WTC11 (cell line): Measurements from ENCODE around the gene VCP. TPM values are rescaled to one million over a fixed set of nuclear protein-coding genes. Genes with fewer than 3 reads are reported as not detected.
A peak's percentile ranks its signal among the peaks of the same experiment; 100 is the strongest.

Experiments
- ATAC-seq: fragments of 200-7000 bp; cut with Tn5 transposase; 2 replicates; pipeline ENCODE4 v1.10.0; 2021; ENCODE audit warnings: mild to moderate bottlenecking, moderate library complexity
- CTCF ChIA-PET: fragments of 300-600 bp; sonication (Branson Sonifier 250); formaldehyde crosslinking; loops from one replicate; lab custom pipeline; 2021; ENCODE audit warnings: antibody characterized with exemption; lab: Charles Lee
- POLR2A ChIA-PET: fragments of 350-600 bp; sonication (Branson Sonifier 250); formaldehyde crosslinking; loops from one replicate; lab custom pipeline; 2021; ENCODE audit warnings: antibody characterized with exemption; lab: Charles Lee
- DNase-seq: peaks from one replicate; pipeline ENCODE4 v3.0.0; 2021; ENCODE audit warnings: low spot score
- H3K27ac Mint-ChIP-seq: 2 replicates; pipeline ENCODE4 v1.8.0; 2021; ENCODE audit warnings: mixed read lengths
- H3K27me3 Mint-ChIP-seq: 2 replicates; pipeline ENCODE4 v1.8.0; 2021; ENCODE audit warnings: low read depth, mild to moderate bottlenecking, moderate library complexity, mixed read lengths
- H3K36me3 Mint-ChIP-seq: 2 replicates; pipeline ENCODE4 v1.8.0; 2021; ENCODE audit warnings: mixed read lengths
- H3K4me1 Mint-ChIP-seq: 2 replicates; pipeline ENCODE4 v1.8.0; 2022; ENCODE audit warnings: mixed read lengths
- H3K4me3 Mint-ChIP-seq: 2 replicates; pipeline ENCODE4 v1.8.0; 2021; ENCODE audit warnings: mild to moderate bottlenecking, moderate library complexity, mixed read lengths
- H3K9me3 Mint-ChIP-seq: 2 replicates; pipeline ENCODE4 v1.8.0; 2021; ENCODE audit warnings: mixed read lengths
- ELF4 ChIP-seq: sonication (generic); formaldehyde crosslinking; IDR thresholded peaks from 2 replicates; pipeline ENCODE4 v1.8.1; 2022; ENCODE audit warnings: low read depth, mild to moderate bottlenecking, moderate library complexity, missing genetic modification reagents
- ESRRA ChIP-seq: sonication (generic); formaldehyde crosslinking; IDR thresholded peaks from 2 replicates; pipeline ENCODE4 v1.8.1; 2022; ENCODE audit warnings: mild to moderate bottlenecking, missing genetic modification reagents, borderline replicate concordance
- FOXP1 ChIP-seq: sonication (generic); formaldehyde crosslinking; IDR thresholded peaks from 2 replicates; pipeline ENCODE4 v1.8.0; 2022; ENCODE audit warnings: missing genetic modification reagents, mild to moderate bottlenecking, moderate library complexity, borderline replicate concordance
- JAZF1 ChIP-seq: fragments of 250-450 bp; sonication (Bioruptor Pico); IDR thresholded peaks from 2 replicates; pipeline ENCODE4 v1.9.0; 2021; ENCODE audit warnings: moderate library complexity, mild to moderate bottlenecking, inconsistent platforms
- OVOL2 ChIP-seq: fragments of 250-450 bp; sonication (Bioruptor Pico); IDR thresholded peaks from 2 replicates; pipeline ENCODE4 v1.9.0; 2021; ENCODE audit warnings: mild to moderate bottlenecking, borderline replicate concordance
- PRRX2 ChIP-seq: fragments of 250-450 bp; sonication (Bioruptor Pico); IDR thresholded peaks from 2 replicates; pipeline ENCODE4 v1.8.0; 2021; ENCODE audit warnings: mild to moderate bottlenecking
- RORB ChIP-seq: fragments of 250-450 bp; sonication (Bioruptor Pico); IDR thresholded peaks from 2 replicates; pipeline ENCODE4 v1.9.0; 2021; ENCODE audit warnings: mild to moderate bottlenecking
- TEAD4 ChIP-seq: sonication (generic); formaldehyde crosslinking; IDR thresholded peaks from 2 replicates; pipeline ENCODE4 v1.8.0; 2022; ENCODE audit warnings: mild to moderate bottlenecking, missing genetic modification reagents
- ZBTB21 ChIP-seq: sonication (generic); formaldehyde crosslinking; IDR thresholded peaks from 2 replicates; pipeline ENCODE4 v1.8.1; 2023; ENCODE audit warnings: mild to moderate bottlenecking, missing genetic modification reagents, borderline replicate concordance
- ZBTB43 ChIP-seq: sonication (generic); formaldehyde crosslinking; IDR thresholded peaks from 2 replicates; pipeline ENCODE4 v1.8.1; 2023; ENCODE audit warnings: mild to moderate bottlenecking, missing genetic modification reagents
- ZNF219 ChIP-seq: sonication (generic); formaldehyde crosslinking; IDR thresholded peaks from 2 replicates; pipeline ENCODE4 v1.8.0; 2023; ENCODE audit warnings: missing genetic modification reagents, mild to moderate bottlenecking, borderline replicate concordance
- ZNF317 ChIP-seq: sonication (generic); formaldehyde crosslinking; IDR thresholded peaks from 2 replicates; pipeline ENCODE4 v1.8.1; 2023; ENCODE audit warnings: low read depth, mild to moderate bottlenecking, moderate library complexity, missing genetic modification reagents, borderline replicate concordance
- total RNA-seq: library from RNA; stranded (reverse); gene quantifications from 3 replicates; pipeline ENCODE4 v1.2.3, GENCODE V29; 2021
- TF ChIP-seq, protein P1 (sequence below): sonication (generic); formaldehyde crosslinking; IDR thresholded peaks from 2 replicates; pipeline ENCODE4 v1.8.0; 2023; ENCODE audit warnings: missing genetic modification reagents, mild to moderate bottlenecking, borderline replicate concordance
- TF ChIP-seq, protein P2 (sequence below): fragments of 250-450 bp; sonication (Bioruptor Pico); IDR thresholded peaks from 2 replicates; pipeline ENCODE4 v1.9.0; 2021; ENCODE audit warnings: mild to moderate bottlenecking, borderline replicate concordance
- TF ChIP-seq, protein P3 (sequence below): sonication (generic); formaldehyde crosslinking; conservative IDR thresholded peaks from 2 replicates; pipeline ENCODE4 v1.8.1; 2022; ENCODE audit warnings: mild to moderate bottlenecking, missing genetic modification reagents
- TF ChIP-seq, protein P4 (sequence below): sonication (generic); formaldehyde crosslinking; IDR thresholded peaks from 2 replicates; pipeline ENCODE4 v1.8.1; 2022; ENCODE audit warnings: low read depth, mild to moderate bottlenecking, moderate library complexity, missing genetic modification reagents, borderline replicate concordance
- TF ChIP-seq, protein P5 (sequence below): fragments of 250-450 bp; sonication (Bioruptor Pico); IDR thresholded peaks from 2 replicates; pipeline ENCODE4 v2.1.2; 2022; ENCODE audit warnings: mild to moderate bottlenecking, moderate library complexity

The VCP gene
- total RNA-seq, 1 experiment from 2014 or later = 386 TPM

DNA sequence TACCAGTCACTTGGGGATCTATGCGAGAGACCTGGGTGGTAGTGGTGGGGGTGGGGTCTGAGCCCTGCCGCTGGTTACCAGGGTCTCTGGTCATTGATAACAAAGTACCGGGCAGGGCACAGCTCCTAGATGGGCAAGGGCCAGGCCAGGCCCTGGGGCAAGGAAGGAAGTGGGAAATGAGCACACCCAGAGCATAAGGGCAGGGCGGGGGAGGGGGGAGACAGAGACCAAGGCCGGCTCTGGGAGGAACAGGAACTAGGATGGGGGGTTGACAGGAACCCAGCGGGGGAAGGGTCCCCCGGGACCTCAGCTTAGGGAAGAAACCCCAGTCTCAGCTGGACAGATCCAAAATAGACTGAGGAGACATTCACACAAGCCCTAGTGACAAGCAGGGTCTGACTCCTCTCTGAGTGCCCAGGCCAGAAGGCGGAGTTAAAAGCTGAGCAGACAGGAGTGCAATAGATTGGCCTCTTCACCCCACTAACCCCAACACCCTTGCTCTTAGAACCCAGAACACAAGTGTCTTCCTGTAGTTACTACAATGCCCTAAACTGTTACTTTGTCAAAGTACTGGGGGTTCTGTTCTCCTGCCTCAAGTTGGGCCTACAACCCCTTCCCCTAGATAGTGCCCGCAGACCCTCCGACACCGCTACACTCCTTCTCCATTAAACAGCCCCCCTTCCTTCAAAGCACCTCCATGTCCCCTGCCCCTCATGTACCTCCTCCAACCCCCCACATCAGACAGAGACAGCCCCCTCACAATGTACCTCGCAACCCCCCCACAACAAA lies 42.6 kb upstream of the VCP start (continued):
- no peak for TF ChIP-seq PRRX2 (CRISPR knock-in tag)
- no peak for TF ChIP-seq FOXP1
- no peak for TF ChIP-seq ZNF219
- TF ChIP-seq ELF4 = no peak
- TF ChIP-seq, protein P1, sequence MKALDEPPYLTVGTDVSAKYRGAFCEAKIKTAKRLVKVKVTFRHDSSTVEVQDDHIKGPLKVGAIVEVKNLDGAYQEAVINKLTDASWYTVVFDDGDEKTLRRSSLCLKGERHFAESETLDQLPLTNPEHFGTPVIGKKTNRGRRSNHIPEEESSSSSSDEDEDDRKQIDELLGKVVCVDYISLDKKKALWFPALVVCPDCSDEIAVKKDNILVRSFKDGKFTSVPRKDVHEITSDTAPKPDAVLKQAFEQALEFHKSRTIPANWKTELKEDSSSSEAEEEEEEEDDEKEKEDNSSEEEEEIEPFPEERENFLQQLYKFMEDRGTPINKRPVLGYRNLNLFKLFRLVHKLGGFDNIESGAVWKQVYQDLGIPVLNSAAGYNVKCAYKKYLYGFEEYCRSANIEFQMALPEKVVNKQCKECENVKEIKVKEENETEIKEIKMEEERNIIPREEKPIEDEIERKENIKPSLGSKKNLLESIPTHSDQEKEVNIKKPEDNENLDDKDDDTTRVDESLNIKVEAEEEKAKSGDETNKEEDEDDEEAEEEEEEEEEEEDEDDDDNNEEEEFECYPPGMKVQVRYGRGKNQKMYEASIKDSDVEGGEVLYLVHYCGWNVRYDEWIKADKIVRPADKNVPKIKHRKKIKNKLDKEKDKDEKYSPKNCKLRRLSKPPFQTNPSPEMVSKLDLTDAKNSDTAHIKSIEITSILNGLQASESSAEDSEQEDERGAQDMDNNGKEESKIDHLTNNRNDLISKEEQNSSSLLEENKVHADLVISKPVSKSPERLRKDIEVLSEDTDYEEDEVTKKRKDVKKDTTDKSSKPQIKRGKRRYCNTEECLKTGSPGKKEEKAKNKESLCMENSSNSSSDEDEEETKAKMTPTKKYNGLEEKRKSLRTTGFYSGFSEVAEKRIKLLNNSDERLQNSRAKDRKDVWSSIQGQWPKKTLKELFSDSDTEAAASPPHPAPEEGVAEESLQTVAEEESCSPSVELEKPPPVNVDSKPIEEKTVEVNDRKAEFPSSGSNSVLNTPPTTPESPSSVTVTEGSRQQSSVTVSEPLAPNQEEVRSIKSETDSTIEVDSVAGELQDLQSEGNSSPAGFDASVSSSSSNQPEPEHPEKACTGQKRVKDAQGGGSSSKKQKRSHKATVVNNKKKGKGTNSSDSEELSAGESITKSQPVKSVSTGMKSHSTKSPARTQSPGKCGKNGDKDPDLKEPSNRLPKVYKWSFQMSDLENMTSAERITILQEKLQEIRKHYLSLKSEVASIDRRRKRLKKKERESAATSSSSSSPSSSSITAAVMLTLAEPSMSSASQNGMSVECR (CRISPR knock-in tag) = no peak

GRCh38 chr9:35114113-35114839 lies 41.9 kb upstream of the VCP start:
- peaks cover 37% of the 10 kb centered on the region for H3K4me1 Mint-ChIP-seq
- H3K9me3 Mint-ChIP-seq = no peaks in the 10 kb centered on the region
- peak overlapping the region; percentile 98 for H3K4me3 Mint-ChIP-seq
- no peaks in the 10 kb centered on the region for H3K27me3 Mint-ChIP-seq
- H3K36me3 Mint-ChIP-seq = no peaks in the 10 kb centered on the region
- CTCF ChIA-PET = interaction anchor here (0.6 to 2.9 kb wide), 19 partner anchors 11 to 490 kb away, joined by 3 to 28 read pairs (median 4); partner anchors contain the start of genes FANCG, PIGO, RUSC2 and STOML2
- POLR2A ChIA-PET = interaction anchor here (0.6 to 2.0 kb wide), 6 partner anchors 11 to 225 kb away, joined by 3 to 16 read pairs (median 6); partner anchors contain the start of genes FANCG, STOML2, UNC13B and VCP
- H3K27ac Mint-ChIP-seq = peak overlapping the region; percentile 99
- ATAC-seq = peak; percentile 54
- no peak for TF ChIP-seq RORB (CRISPR knock-in tag)
- TF ChIP-seq, protein P2, sequence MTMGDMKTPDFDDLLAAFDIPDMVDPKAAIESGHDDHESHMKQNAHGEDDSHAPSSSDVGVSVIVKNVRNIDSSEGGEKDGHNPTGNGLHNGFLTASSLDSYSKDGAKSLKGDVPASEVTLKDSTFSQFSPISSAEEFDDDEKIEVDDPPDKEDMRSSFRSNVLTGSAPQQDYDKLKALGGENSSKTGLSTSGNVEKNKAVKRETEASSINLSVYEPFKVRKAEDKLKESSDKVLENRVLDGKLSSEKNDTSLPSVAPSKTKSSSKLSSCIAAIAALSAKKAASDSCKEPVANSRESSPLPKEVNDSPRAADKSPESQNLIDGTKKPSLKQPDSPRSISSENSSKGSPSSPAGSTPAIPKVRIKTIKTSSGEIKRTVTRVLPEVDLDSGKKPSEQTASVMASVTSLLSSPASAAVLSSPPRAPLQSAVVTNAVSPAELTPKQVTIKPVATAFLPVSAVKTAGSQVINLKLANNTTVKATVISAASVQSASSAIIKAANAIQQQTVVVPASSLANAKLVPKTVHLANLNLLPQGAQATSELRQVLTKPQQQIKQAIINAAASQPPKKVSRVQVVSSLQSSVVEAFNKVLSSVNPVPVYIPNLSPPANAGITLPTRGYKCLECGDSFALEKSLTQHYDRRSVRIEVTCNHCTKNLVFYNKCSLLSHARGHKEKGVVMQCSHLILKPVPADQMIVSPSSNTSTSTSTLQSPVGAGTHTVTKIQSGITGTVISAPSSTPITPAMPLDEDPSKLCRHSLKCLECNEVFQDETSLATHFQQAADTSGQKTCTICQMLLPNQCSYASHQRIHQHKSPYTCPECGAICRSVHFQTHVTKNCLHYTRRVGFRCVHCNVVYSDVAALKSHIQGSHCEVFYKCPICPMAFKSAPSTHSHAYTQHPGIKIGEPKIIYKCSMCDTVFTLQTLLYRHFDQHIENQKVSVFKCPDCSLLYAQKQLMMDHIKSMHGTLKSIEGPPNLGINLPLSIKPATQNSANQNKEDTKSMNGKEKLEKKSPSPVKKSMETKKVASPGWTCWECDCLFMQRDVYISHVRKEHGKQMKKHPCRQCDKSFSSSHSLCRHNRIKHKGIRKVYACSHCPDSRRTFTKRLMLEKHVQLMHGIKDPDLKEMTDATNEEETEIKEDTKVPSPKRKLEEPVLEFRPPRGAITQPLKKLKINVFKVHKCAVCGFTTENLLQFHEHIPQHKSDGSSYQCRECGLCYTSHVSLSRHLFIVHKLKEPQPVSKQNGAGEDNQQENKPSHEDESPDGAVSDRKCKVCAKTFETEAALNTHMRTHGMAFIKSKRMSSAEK = no peak
- TF ChIP-seq, protein P3, sequence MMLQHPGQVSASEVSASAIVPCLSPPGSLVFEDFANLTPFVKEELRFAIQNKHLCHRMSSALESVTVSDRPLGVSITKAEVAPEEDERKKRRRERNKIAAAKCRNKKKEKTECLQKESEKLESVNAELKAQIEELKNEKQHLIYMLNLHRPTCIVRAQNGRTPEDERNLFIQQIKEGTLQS = no peak
- no peak for TF ChIP-seq ZBTB21 (CRISPR knock-in tag)
- no peak for TF ChIP-seq ESRRA (CRISPR knock-in tag)
- no peak for TF ChIP-seq JAZF1 (CRISPR knock-in tag)
- TF ChIP-seq TEAD4 (CRISPR knock-in tag) = no peak
- no peak for TF ChIP-seq ZNF317 (CRISPR knock-in tag)
- TF ChIP-seq OVOL2 (CRISPR knock-in tag) = no peak
- TF ChIP-seq, protein P4, sequence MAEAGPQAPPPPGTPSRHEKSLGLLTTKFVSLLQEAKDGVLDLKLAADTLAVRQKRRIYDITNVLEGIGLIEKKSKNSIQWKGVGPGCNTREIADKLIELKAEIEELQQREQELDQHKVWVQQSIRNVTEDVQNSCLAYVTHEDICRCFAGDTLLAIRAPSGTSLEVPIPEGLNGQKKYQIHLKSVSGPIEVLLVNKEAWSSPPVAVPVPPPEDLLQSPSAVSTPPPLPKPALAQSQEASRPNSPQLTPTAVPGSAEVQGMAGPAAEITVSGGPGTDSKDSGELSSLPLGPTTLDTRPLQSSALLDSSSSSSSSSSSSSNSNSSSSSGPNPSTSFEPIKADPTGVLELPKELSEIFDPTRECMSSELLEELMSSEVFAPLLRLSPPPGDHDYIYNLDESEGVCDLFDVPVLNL (CRISPR knock-in tag) = no peak
- TF ChIP-seq, protein P5, sequence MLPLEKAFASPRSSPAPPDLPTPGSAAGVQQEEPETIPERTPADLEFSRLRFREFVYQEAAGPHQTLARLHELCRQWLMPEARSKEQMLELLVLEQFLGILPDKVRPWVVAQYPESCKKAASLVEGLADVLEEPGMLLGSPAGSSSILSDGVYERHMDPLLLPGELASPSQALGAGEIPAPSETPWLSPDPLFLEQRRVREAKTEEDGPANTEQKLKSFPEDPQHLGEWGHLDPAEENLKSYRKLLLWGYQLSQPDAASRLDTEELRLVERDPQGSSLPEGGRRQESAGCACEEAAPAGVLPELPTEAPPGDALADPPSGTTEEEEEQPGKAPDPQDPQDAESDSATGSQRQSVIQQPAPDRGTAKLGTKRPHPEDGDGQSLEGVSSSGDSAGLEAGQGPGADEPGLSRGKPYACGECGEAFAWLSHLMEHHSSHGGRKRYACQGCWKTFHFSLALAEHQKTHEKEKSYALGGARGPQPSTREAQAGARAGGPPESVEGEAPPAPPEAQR = no peak
- TF ChIP-seq ZBTB43 (CRISPR knock-in tag) = no peak
- TF ChIP-seq, all 79 proteins: peak for 0
- DNase-seq = peak; percentile 89
